HG02798 (cell line): ENCODE measurements around the gene PSMG1.

Source experiments
- ATAC-seq: cut with Tn5 transposase; IDR thresholded peaks from one replicate; pipeline ENCODE4 v1.9.1; 2021; ENCODE audit warnings: mild to moderate bottlenecking; ENCODE audit not compliant: unreplicated experiment, poor library complexity

PSMG1 gene

GRCh38 chr21:39127506-39127905 lies 55.7 kb downstream of the PSMG1 start:
- no peak for ATAC-seq

GRCh38 chr21:39126486-39126806 lies 56.8 kb downstream of the PSMG1 start:
- no peak for ATAC-seq

GRCh38 chr21:39125752-39126485 lies 57.3 kb downstream of the PSMG1 start:
- no peak for ATAC-seq
